ENCODE results near the gene ARL5C.

GRCh38 chr17:39200070-39200879, 34.3 kb upstream of the ARL5C start, which contains the start of gene RPL19:
- TF ChIP-seq, protein P1, sequence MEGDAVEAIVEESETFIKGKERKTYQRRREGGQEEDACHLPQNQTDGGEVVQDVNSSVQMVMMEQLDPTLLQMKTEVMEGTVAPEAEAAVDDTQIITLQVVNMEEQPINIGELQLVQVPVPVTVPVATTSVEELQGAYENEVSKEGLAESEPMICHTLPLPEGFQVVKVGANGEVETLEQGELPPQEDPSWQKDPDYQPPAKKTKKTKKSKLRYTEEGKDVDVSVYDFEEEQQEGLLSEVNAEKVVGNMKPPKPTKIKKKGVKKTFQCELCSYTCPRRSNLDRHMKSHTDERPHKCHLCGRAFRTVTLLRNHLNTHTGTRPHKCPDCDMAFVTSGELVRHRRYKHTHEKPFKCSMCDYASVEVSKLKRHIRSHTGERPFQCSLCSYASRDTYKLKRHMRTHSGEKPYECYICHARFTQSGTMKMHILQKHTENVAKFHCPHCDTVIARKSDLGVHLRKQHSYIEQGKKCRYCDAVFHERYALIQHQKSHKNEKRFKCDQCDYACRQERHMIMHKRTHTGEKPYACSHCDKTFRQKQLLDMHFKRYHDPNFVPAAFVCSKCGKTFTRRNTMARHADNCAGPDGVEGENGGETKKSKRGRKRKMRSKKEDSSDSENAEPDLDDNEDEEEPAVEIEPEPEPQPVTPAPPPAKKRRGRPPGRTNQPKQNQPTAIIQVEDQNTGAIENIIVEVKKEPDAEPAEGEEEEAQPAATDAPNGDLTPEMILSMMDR (conservative IDR thresholded peaks at IDR 0.05): no peak
- TF ChIP-seq EZH2 (IDR thresholded peaks at IDR 0.05; ENCODE audit: low read depth): no peak

All from PC-9 (cell line).